H9 (cell line): ENCODE results near the gene SRP54. TPM values are rescaled to one million over a fixed set of nuclear protein-coding genes. Genes with fewer than 3 reads are reported as not detected.
A peak's percentile ranks its signal among the peaks of the same experiment; 100 is the strongest.

Experiments used
- DNase-seq: peaks from one replicate; pipeline ENCODE4 v3.0.0-alpha.2; 2017
- H2AFZ ChIP-seq: one replicate; pipeline ENCODE4 v1.6.1; 2013; ENCODE audit warnings: mild to moderate bottlenecking, low read length, control low read depth, moderate library complexity
- H2AK5ac ChIP-seq: 2 replicates; pipeline ENCODE4 v1.6.1; 2013; ENCODE audit warnings: low read length, control low read depth, mixed read lengths; ENCODE audit not compliant: insufficient read length
- H2BK120ac ChIP-seq: one replicate; pipeline ENCODE4 v1.6.1; 2013; ENCODE audit warnings: low read depth, mild to moderate bottlenecking, low read length, control low read depth, inconsistent platforms; ENCODE audit not compliant: poor library complexity, severe bottlenecking
- H2BK12ac ChIP-seq: 2 replicates; pipeline ENCODE4 v1.6.1; 2013; ENCODE audit warnings: low read length, control low read depth, mixed read lengths, low read depth; ENCODE audit not compliant: insufficient read length
- H2BK15ac ChIP-seq: 2 replicates; pipeline ENCODE4 v1.6.1; 2013; ENCODE audit warnings: low read depth, low read length, control low read depth
- H2BK20ac ChIP-seq: one replicate; pipeline ENCODE4 v1.6.1; 2013; ENCODE audit warnings: low read depth, mild to moderate bottlenecking, low read length, control low read depth, inconsistent platforms; ENCODE audit not compliant: poor library complexity, severe bottlenecking
- H2BK5ac ChIP-seq: 2 replicates; pipeline ENCODE4 v1.6.1; 2013; ENCODE audit warnings: low read length, control low read depth, mixed read lengths; ENCODE audit not compliant: insufficient read length
- H3K14ac ChIP-seq: 2 replicates; pipeline ENCODE4 v1.6.1; 2013; ENCODE audit warnings: low read length, control low read depth; ENCODE audit not compliant: insufficient read depth
- H3K18ac ChIP-seq: 2 replicates; pipeline ENCODE4 v1.6.1; 2013; ENCODE audit warnings: low read depth, mild to moderate bottlenecking, mixed read lengths, low read length, control low read depth; ENCODE audit not compliant: insufficient read length
- H3K23ac ChIP-seq: 2 replicates; pipeline ENCODE4 v1.6.1; 2013; ENCODE audit warnings: low read length, control low read depth, mixed read lengths, low read depth; ENCODE audit not compliant: insufficient read length
- H3K23me2 ChIP-seq: 2 replicates; pipeline ENCODE4 v1.6.1; 2013; ENCODE audit warnings: low read depth, mild to moderate bottlenecking, mixed read lengths, low read length, control low read depth; ENCODE audit not compliant: insufficient read length, poor library complexity, severe bottlenecking
- H3K27ac ChIP-seq: 2 replicates; pipeline ENCODE4 v1.5.1; 2013; ENCODE audit warnings: low read length, control low read depth, mixed read lengths, low read depth; ENCODE audit not compliant: insufficient read length
- H3K27me3 ChIP-seq: 2 replicates; pipeline ENCODE4 v1.6.1; 2013; ENCODE audit warnings: low read length, control low read depth, inconsistent platforms; ENCODE audit not compliant: insufficient read depth
- H3K4ac ChIP-seq: 2 replicates; pipeline ENCODE4 v1.6.1; 2013; ENCODE audit warnings: low read depth, mild to moderate bottlenecking, control low read depth, inconsistent platforms, low read length, moderate library complexity
- H3K4me1 ChIP-seq: 2 replicates; pipeline ENCODE4 v1.6.1; 2013; ENCODE audit warnings: low read length, control low read depth, inconsistent platforms; ENCODE audit not compliant: insufficient read depth
- H3K4me2 ChIP-seq: 2 replicates; pipeline ENCODE4 v1.6.1; 2013; ENCODE audit warnings: low read length, control low read depth, mixed read lengths; ENCODE audit not compliant: insufficient read length, insufficient read depth
- H3K56ac ChIP-seq: 2 replicates; pipeline ENCODE4 v1.6.1; 2013; ENCODE audit warnings: low read depth, mild to moderate bottlenecking, mixed read lengths, low read length, control low read depth; ENCODE audit not compliant: insufficient read length
- H3K79me1 ChIP-seq: 2 replicates; pipeline ENCODE4 v1.6.1; 2013; ENCODE audit warnings: low read depth, mild to moderate bottlenecking, moderate library complexity, low read length, control low read depth, inconsistent platforms; ENCODE audit not compliant: insufficient read depth, poor library complexity, severe bottlenecking
- H3K79me2 ChIP-seq: 2 replicates; pipeline ENCODE4 v1.6.1; 2013; ENCODE audit warnings: low read length, control low read depth, inconsistent platforms; ENCODE audit not compliant: insufficient read depth
- H3K9ac ChIP-seq: 2 replicates; pipeline ENCODE4 v1.6.1; 2013; ENCODE audit warnings: low read length, control low read depth, mixed read lengths; ENCODE audit not compliant: insufficient read length; ENCODE audit errors: extremely low read depth
- H3K9me3 ChIP-seq: one replicate; pipeline ENCODE4 v1.6.1; 2013; ENCODE audit warnings: low read depth, low read length, inconsistent platforms; ENCODE audit not compliant: control insufficient read depth
- H3T11ph ChIP-seq: one replicate; pipeline ENCODE4 v1.6.1; 2013; ENCODE audit warnings: mild to moderate bottlenecking, low read length, control low read depth, inconsistent platforms
- H4K20me1 ChIP-seq: one replicate; pipeline ENCODE4 v1.6.1; 2013; ENCODE audit not compliant: control insufficient read depth, insufficient read length, insufficient read depth
- H4K5ac ChIP-seq: 2 replicates; pipeline ENCODE4 v1.6.1; 2013; ENCODE audit warnings: low read depth, mild to moderate bottlenecking, mixed read lengths, low read length, control low read depth; ENCODE audit not compliant: insufficient read length
- H4K8ac ChIP-seq: replicated peaks from 2 replicates; pipeline ENCODE4 v1.6.1; 2013; ENCODE audit warnings: low read length, control low read depth, mixed read lengths, low read depth; ENCODE audit not compliant: insufficient read length
- H4K91ac ChIP-seq: 2 replicates; pipeline ENCODE4 v1.6.1; 2013; ENCODE audit warnings: low read depth, mild to moderate bottlenecking, moderate library complexity, mixed read lengths, low read length, control low read depth; ENCODE audit not compliant: insufficient read length
- H3K27ac Mint-ChIP-seq, 3 experiments: 2 replicates in 2 of 3; 3 replicates in 1 of 3; pipeline ENCODE4 v1.8.0; 2020 to 2021; ENCODE audit warnings: mixed read lengths in 3 of 3, mild to moderate bottlenecking in 1 of 3, moderate library complexity in 1 of 3
- H3K27me3 Mint-ChIP-seq: 2 replicates; pipeline ENCODE4 v1.8.0; 2021; ENCODE audit warnings: low read depth, mild to moderate bottlenecking, moderate library complexity, mixed read lengths
- H3K36me3 Mint-ChIP-seq, 3 experiments: 2 replicates in 2 of 3; 3 replicates in 1 of 3; pipeline ENCODE4 v1.8.0; 2020 to 2021; ENCODE audit warnings: low read depth in 3 of 3, mixed read lengths in 3 of 3; ENCODE audit not compliant: insufficient read depth in 1 of 3
- H3K4me1 Mint-ChIP-seq, 2 experiments: 2 replicates each; pipeline ENCODE4 v1.8.0; 2020; ENCODE audit warnings: mixed read lengths in 2 of 2
- H3K4me3 Mint-ChIP-seq, 2 experiments: 2 replicates in 1 of 2; 3 replicates in 1 of 2; pipeline ENCODE4 v1.8.0; 2020 to 2021; ENCODE audit warnings: mild to moderate bottlenecking in 2 of 2, mixed read lengths in 2 of 2, moderate library complexity in 1 of 2
- H3K9me3 Mint-ChIP-seq, 2 experiments: 2 replicates in 1 of 2; 3 replicates in 1 of 2; pipeline ENCODE4 v1.8.0; 2020; ENCODE audit warnings: mild to moderate bottlenecking in 2 of 2, mixed read lengths in 2 of 2, moderate library complexity in 1 of 2
- CTCF ChIP-seq: fragments of 200-600 bp; sonication (generic); conservative IDR thresholded peaks from 3 replicates; pipeline ENCODE4 v1.8.0; 2021; ENCODE audit warnings: antibody characterized with exemption, mild to moderate bottlenecking
- WGBS: extraction: QIAGEN DNeasy Blood & Tissue Kit; methylation state at CpG from one replicate; pipeline ENCODE4 v1.1.7; 2013; ENCODE audit warnings: missing lambda C conversion rate, low lambda C conversion rate, mixed read lengths; ENCODE audit not compliant: insufficient read length; ENCODE audit errors: extremely low coverage; 5-methylcytosine and 5-hydroxymethylcytosine counted together
- total RNA-seq: library from RNA; stranded (reverse); gene quantifications from 2 replicates; pipeline ENCODE4 v1.2.1, GENCODE V29; 2021

Gene SRP54
- total RNA-seq, 1 experiment from 2014 or later: 57.7 TPM

GRCh38 chr14:35043046-35043445 lies 60.3 kb downstream of the SRP54 start:
- Histone ChIP-seq H2AK5ac (no peak overlapping the region), H3K27me3 (no peaks in the 10 kb centered on the region), H3K18ac (no peak overlapping the region), H3K9me3 (no peaks in the 10 kb centered on the region), H3K14ac (no peak overlapping the region), H4K91ac (no peak overlapping the region), H3K79me1 (no peaks in the 10 kb centered on the region), H4K5ac (no peak overlapping the region), H2BK12ac (no peak overlapping the region), H4K8ac (no peak overlapping the region), H3K4ac (no peak overlapping the region), H4K20me1 (no peaks in the 10 kb centered on the region), H2BK15ac (no peak overlapping the region), H3K23ac (no peak overlapping the region), H3K23me2 (peaks cover 4% of the 10 kb centered on the region), H3K4me2 (no peak overlapping the region), H3T11ph (no peak overlapping the region), H3K79me2 (no peaks in the 10 kb centered on the region), H3K56ac (no peak overlapping the region), H3K27ac (no peak overlapping the region), H2AFZ (no peak overlapping the region), H2BK20ac (no peak overlapping the region), H2BK120ac (no peak overlapping the region), H3K4me1 (no peaks in the 10 kb centered on the region; the same call in 1 of the 2 replicates), H2BK5ac (no peak overlapping the region), H3K9ac (no peak overlapping the region)
- Mint-ChIP-seq H3K4me1 (peaks cover 12 to 15% of the 10 kb centered on the region in 2 experiments), H3K27ac (peak overlapping the region in 1 of 3 experiments; percentile 59; a peak in 2 of 7 replicates), H3K27me3 (no peaks in the 10 kb centered on the region; the same call in 1 of the 2 replicates), H3K9me3 (no peaks in the 10 kb centered on the region), H3K4me3 (no peak overlapping the region), H3K36me3 (peaks cover 0 to 5% (median 2%) of the 10 kb centered on the region in 3 experiments; a peak in 3 of 7 replicates)
- no CpG with 5 or more reads among the region's 2 CpGs for WGBS
- no peak for DNase-seq
- no peak for TF ChIP-seq CTCF
